Measurements from ENCODE around the gene RALGPS1. TPM values are rescaled to one million over a fixed set of nuclear protein-coding genes. Genes with fewer than 3 reads are reported as not detected.

Gene RALGPS1
- total RNA-seq, 2 donors from 2014 or later, result 7.6 to 18.5 TPM

DNA sequence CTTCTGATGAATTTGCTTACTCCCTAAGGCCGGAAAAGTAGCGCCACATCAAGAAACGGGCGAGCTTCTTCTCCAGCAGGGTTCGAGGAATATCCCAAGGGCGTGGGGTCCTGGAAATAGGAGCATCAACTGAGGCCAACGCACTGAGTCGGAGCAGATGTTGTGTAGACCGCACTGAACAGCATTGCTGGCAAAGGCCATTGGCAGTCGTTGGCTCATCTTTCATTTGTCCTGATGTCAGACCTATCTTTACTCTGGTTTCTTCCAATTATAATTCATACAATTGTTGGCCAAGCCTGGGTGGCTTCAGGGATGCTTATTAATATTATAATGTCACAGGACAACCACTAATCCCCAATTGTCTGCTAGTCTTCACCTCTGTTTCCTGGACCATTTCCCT is 27.7 kb upstream of the RALGPS1 start:
- H3K4me1 ChIP-seq (ENCODE audit: control insufficient read depth in 1 of 2, low read depth in 2 of 2), result no peaks in the 10 kb centered on the region
- TF ChIP-seq, protein P1, sequence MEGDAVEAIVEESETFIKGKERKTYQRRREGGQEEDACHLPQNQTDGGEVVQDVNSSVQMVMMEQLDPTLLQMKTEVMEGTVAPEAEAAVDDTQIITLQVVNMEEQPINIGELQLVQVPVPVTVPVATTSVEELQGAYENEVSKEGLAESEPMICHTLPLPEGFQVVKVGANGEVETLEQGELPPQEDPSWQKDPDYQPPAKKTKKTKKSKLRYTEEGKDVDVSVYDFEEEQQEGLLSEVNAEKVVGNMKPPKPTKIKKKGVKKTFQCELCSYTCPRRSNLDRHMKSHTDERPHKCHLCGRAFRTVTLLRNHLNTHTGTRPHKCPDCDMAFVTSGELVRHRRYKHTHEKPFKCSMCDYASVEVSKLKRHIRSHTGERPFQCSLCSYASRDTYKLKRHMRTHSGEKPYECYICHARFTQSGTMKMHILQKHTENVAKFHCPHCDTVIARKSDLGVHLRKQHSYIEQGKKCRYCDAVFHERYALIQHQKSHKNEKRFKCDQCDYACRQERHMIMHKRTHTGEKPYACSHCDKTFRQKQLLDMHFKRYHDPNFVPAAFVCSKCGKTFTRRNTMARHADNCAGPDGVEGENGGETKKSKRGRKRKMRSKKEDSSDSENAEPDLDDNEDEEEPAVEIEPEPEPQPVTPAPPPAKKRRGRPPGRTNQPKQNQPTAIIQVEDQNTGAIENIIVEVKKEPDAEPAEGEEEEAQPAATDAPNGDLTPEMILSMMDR (IDR thresholded peaks at IDR 0.05), result no peak
- H3K4me3 ChIP-seq, result no peak overlapping the region
- DNase-seq (ENCODE audit: low spot score), result no peak
- no peaks in the 10 kb centered on the region for H3K9me3 ChIP-seq
- H3K27ac ChIP-seq, result no peak overlapping the region
- peaks cover 3% of the 10 kb centered on the region for H3K36me3 ChIP-seq
- ATAC-seq (ENCODE audit: insufficient number of reproducible peaks, low FRiP score, low read depth), result no peak
- H3K27me3 ChIP-seq (replicated peaks; ENCODE audit: insufficient read depth), result no peaks in the 10 kb centered on the region

DNA sequence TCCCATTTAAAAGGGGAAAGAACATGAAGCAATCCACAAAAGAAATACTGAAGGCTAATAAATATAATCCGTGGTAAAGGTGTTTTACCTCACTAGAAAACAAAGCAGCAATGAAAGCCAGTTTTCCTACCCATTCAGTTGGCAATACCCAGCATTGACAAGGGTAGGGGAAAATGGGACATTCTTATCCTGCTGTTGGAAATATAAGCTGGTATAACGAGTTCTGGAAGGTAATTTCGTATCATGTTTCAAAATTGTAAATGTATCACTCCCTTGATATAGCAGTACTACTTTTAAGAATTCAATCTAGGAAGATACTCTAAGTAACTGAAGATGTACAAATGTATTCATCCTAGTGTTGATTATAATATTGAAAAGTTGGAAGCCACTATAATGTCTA is 22.9 kb upstream of the RALGPS1 start:
- TF ChIP-seq, protein P1 (IDR thresholded peaks at IDR 0.05), result no peak
- Histone ChIP-seq H3K4me1 (ENCODE audit: control insufficient read depth in 1 of 2, low read depth in 2 of 2) (no peaks in the 10 kb centered on the region), H3K27me3 (replicated peaks; ENCODE audit: insufficient read depth) (no peaks in the 10 kb centered on the region), H3K4me3 (no peak overlapping the region), H3K9me3 (no peaks in the 10 kb centered on the region), H3K27ac (no peak overlapping the region), H3K36me3 (no peaks in the 10 kb centered on the region)
- DNase-seq (ENCODE audit: low spot score) (no peak), ATAC-seq (ENCODE audit: insufficient number of reproducible peaks, low FRiP score, low read depth) (no peak)

DNA sequence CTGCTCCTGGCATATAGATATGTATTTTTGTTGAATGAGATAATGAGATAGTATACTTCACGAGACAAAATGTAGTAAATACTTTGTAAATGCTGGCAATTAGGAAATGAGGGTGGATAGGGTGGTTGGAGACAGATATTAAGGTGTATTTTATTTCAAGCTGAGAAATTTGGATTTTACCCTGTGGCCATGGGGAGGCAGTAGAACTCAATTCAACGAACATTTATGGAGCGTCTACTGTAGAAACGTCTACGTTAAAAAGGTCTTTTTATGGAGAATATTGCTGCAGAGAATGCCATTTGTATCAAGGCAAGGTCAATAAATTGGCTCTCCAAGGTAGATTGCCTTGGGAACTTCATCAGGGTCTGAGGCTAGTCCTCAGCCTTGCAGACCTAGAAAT is 21.5 kb upstream of the RALGPS1 start:
- DNase-seq (ENCODE audit: low spot score) (no peak), ATAC-seq (ENCODE audit: insufficient number of reproducible peaks, low FRiP score, low read depth) (no peak)
- no peaks in the 10 kb centered on the region for H3K9me3 ChIP-seq

DNA sequence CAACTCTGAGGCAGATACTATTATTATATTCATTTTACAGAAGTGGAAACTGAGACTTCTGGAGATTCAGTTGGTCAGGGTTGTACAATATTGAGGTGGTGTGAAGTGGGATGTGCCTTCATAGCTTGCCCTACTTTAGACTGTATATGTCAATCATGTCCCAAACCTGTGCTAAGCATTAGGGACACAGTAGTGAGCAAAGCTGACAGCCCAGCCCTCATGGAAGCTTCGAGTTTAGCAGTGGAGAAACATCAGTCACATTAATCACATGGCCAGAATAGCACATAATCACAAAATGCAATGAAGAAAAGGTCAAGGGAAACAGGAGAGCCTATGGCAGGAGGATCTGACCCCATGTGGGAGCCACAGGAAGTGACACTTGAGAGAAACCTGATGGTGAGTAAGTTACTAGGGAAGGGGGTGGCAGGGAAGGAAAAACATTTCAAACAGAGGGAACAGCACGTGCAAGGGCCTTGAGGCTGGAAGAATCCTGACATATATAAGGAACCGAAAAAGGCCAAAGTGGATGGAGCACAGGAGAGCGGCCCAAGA is 20.5 kb upstream of the RALGPS1 start:
- TF ChIP-seq, protein P1 (IDR thresholded peaks at IDR 0.05), result no peak
- no peak for ATAC-seq (ENCODE audit: insufficient number of reproducible peaks, low FRiP score, low read depth)

More for the DNA sequence above, 21.5 kb upstream of the RALGPS1 start:
- no peaks in the 10 kb centered on the region for H3K4me1 ChIP-seq (ENCODE audit: control insufficient read depth in 1 of 2, low read depth in 2 of 2)
- H3K4me3 ChIP-seq, result no peak overlapping the region
- H3K27ac ChIP-seq, result no peak overlapping the region
- no peaks in the 10 kb centered on the region for H3K27me3 ChIP-seq (replicated peaks; ENCODE audit: insufficient read depth)
- no peaks in the 10 kb centered on the region for H3K36me3 ChIP-seq
- TF ChIP-seq, protein P1 (IDR thresholded peaks at IDR 0.05), result no peak

DNA sequence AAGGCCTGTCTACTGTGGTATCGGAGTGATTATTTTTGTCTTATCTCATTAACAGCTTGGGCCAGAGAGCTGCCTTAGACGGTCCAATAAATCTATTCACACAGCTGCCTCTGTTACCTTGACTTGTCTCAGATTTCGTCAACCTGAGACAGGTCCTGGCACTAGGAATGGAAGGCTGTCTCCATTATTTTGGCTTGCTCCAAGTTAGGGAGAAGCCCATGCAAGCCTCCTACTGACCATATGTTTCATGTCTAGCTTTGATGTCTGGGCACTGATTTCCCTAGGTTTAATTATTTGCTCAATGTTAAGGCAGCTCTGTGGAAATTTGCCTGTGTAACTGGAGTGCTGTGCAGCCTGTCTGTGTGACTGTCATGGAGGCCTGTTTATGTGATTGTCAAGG is 12.4 kb upstream of the RALGPS1 start:
- H3K4me1 ChIP-seq (ENCODE audit: control insufficient read depth in 1 of 2, low read depth in 2 of 2), result no peaks in the 10 kb centered on the region
- H3K9me3 ChIP-seq, result no peaks in the 10 kb centered on the region
- TF ChIP-seq, protein P1 (IDR thresholded peaks at IDR 0.05), result no peak
- ATAC-seq (ENCODE audit: insufficient number of reproducible peaks, low FRiP score, low read depth) (no peak), DNase-seq (ENCODE audit: low spot score) (no peak)
- no peak overlapping the region for H3K27ac ChIP-seq
- no peak overlapping the region for H3K4me3 ChIP-seq
- H3K27me3 ChIP-seq (replicated peaks; ENCODE audit: insufficient read depth), result no peaks in the 10 kb centered on the region
- no peaks in the 10 kb centered on the region for H3K36me3 ChIP-seq

More for the DNA sequence above, 20.5 kb upstream of the RALGPS1 start:
- DNase-seq (ENCODE audit: low spot score), result no peak
- Histone ChIP-seq H3K9me3 (no peaks in the 10 kb centered on the region), H3K36me3 (no peaks in the 10 kb centered on the region), H3K4me1 (ENCODE audit: control insufficient read depth in 1 of 2, low read depth in 2 of 2) (no peaks in the 10 kb centered on the region), H3K27ac (no peak overlapping the region), H3K27me3 (replicated peaks; ENCODE audit: insufficient read depth) (no peaks in the 10 kb centered on the region), H3K4me3 (no peak overlapping the region)
